H1 (cell line): ENCODE results near the gene CLBA1. TPM values are rescaled to one million over a fixed set of nuclear protein-coding genes. Genes with fewer than 3 reads are reported as not detected.

Source experiments
- CTCF ChIA-PET: fragments of 300-600 bp; sonication (Branson Sonifier 250); formaldehyde crosslinking; loops from one replicate; lab custom pipeline; 2021; ENCODE audit not compliant: partially characterized antibody; lab: Charles Lee
- POLR2A ChIA-PET: fragments of 300-600 bp; sonication (Branson Sonifier 250); formaldehyde crosslinking; loops from one replicate; lab custom pipeline; 2021; ENCODE audit warnings: inconsistent platforms; ENCODE audit not compliant: partially characterized antibody; lab: Charles Lee
- DNase-seq, 2 experiments: peaks; one replicate each; pipeline versions ENCODE4 v3.0.0 to v3.0.0-alpha.2; 2010 to 2022; ENCODE audit warnings: low spot score in 2 of 2, low read depth in 1 of 2, mixed read lengths in 1 of 2
- FAIRE-seq: peaks from 2 replicates; lab custom pipeline; 2011; peaks lifted over from hg19 to GRCh38; lab: Jason Lieb, UNC
- H2AFZ ChIP-seq: 2 replicates; pipeline ENCODE4 v1.8.1; 2012; ENCODE audit warnings: low read length, inconsistent platforms
- H2AK5ac ChIP-seq: 2 replicates; pipeline ENCODE4 v1.6.1; 2013; ENCODE audit warnings: low read depth, low read length
- H2BK120ac ChIP-seq: replicated peaks from 2 replicates; pipeline ENCODE3; 2013; ENCODE audit warnings: low read depth, low read length, inconsistent platforms
- H2BK12ac ChIP-seq: 2 replicates; pipeline ENCODE4 v1.6.1; 2013; ENCODE audit warnings: low read depth, low read length
- H2BK15ac ChIP-seq: 2 replicates; pipeline ENCODE4 v1.6.1; 2013; ENCODE audit warnings: low read length
- H2BK20ac ChIP-seq: 2 replicates; pipeline ENCODE4 v1.6.1; 2013; ENCODE audit warnings: low read length
- H2BK5ac ChIP-seq: 2 replicates; pipeline ENCODE4 v1.6.1; 2013; ENCODE audit warnings: low read depth, low read length
- H3K14ac ChIP-seq: 2 replicates; pipeline ENCODE4 v1.6.1; 2013; ENCODE audit warnings: inconsistent platforms; ENCODE audit not compliant: insufficient read length
- H3K18ac ChIP-seq: 2 replicates; pipeline ENCODE4 v1.6.1; 2013; ENCODE audit warnings: low read length; ENCODE audit errors: extremely low read depth
- H3K23ac ChIP-seq: 2 replicates; pipeline ENCODE4 v1.6.1; 2013; ENCODE audit warnings: inconsistent platforms; ENCODE audit not compliant: insufficient read length
- H3K23me2 ChIP-seq: 2 replicates; pipeline ENCODE4 v1.6.1; 2013; ENCODE audit warnings: low read depth, low read length
- H3K27ac ChIP-seq: 2 replicates; pipeline ENCODE4 v1.6.1; 2011; ENCODE audit warnings: low read depth, low read length, inconsistent platforms
- H3K27me3 ChIP-seq, 4 experiments: replicated peaks in 1 of 4; 1 replicate in 1 of 4; 2 replicates in 3 of 4; pipeline versions ENCODE4 v1.6.1 to v1.8.1; 2011 to 2013; ENCODE audit warnings: low read length in 3 of 4, mild to moderate bottlenecking in 3 of 4, inconsistent platforms in 2 of 4, mixed read lengths in 2 of 4, moderate library complexity in 1 of 4; ENCODE audit not compliant: control insufficient read depth in 3 of 4, insufficient read depth in 3 of 4; ENCODE audit errors: extremely low read depth in 1 of 4
- H3K36me3 ChIP-seq, 4 experiments: 2 replicates each; pipeline versions ENCODE4 v1.6.1 to v1.8.1; 2011 to 2013; ENCODE audit warnings: mild to moderate bottlenecking in 4 of 4, low read length in 3 of 4, moderate library complexity in 2 of 4, control low read depth in 1 of 4, inconsistent platforms in 1 of 4; ENCODE audit not compliant: insufficient read depth in 4 of 4, control insufficient read depth in 2 of 4
- H3K4ac ChIP-seq: replicated peaks from 2 replicates; pipeline ENCODE3; 2013; ENCODE audit warnings: low read length, low read depth, mixed read lengths, inconsistent platforms; ENCODE audit not compliant: insufficient read length
- H3K4me1 ChIP-seq, 4 experiments: replicated peaks in 1 of 4; 1 replicate in 1 of 4; 2 replicates in 3 of 4; pipeline versions ENCODE4 v1.6.1 to v1.8.1; 2011 to 2013; ENCODE audit warnings: low read length in 3 of 4, inconsistent platforms in 2 of 4, mixed read lengths in 1 of 4; ENCODE audit not compliant: insufficient read depth in 4 of 4, control insufficient read depth in 3 of 4
- H3K4me2 ChIP-seq, 2 experiments: 2 replicates each; pipeline versions ENCODE4 v1.6.1 to v1.8.1; 2011 to 2013; ENCODE audit warnings: low read depth in 2 of 2, low read length in 2 of 2, control low read depth in 1 of 2, inconsistent platforms in 1 of 2, mild to moderate bottlenecking in 1 of 2; ENCODE audit not compliant: insufficient read depth in 1 of 2
- H3K4me3 ChIP-seq, 4 experiments: fragments of 200-600, 300-600 bp in 1 of 4; sonication (generic), shearing (Covaris generic), sonication (Bioruptor Twin) in 1 of 4; 2 replicates each; pipeline versions ENCODE4 v1.5.1 to v1.8.1; 2011 to 2016; ENCODE audit warnings: low read length in 4 of 4, low read depth in 3 of 4, control low read depth in 2 of 4, inconsistent platforms in 2 of 4, mild to moderate bottlenecking in 2 of 4, mixed read lengths in 1 of 4, moderate library complexity in 1 of 4; ENCODE audit not compliant: insufficient read depth in 2 of 4; ENCODE audit errors: extremely low read depth in 1 of 4
- H3K56ac ChIP-seq: replicated peaks from 2 replicates; pipeline ENCODE3; 2013; ENCODE audit warnings: low read depth, mild to moderate bottlenecking, mixed read lengths, low read length, inconsistent platforms; ENCODE audit not compliant: insufficient read length
- H3K79me1 ChIP-seq: 2 replicates; pipeline ENCODE4 v1.6.1; 2013; ENCODE audit warnings: low read depth, low read length, control low read depth
- H3K79me2 ChIP-seq, 2 experiments: 2 replicates each; pipeline versions ENCODE4 v1.6.1 to v1.8.1; 2012 to 2013; ENCODE audit warnings: low read length in 2 of 2, mild to moderate bottlenecking in 2 of 2, inconsistent platforms in 1 of 2; ENCODE audit not compliant: insufficient read depth in 2 of 2, control insufficient read depth in 1 of 2
- H3K9ac ChIP-seq, 4 experiments: replicated peaks in 1 of 4; 1 replicate in 1 of 4; 2 replicates in 3 of 4; pipeline versions ENCODE4 v1.6.1 to v1.8.1; 2011 to 2013; ENCODE audit warnings: low read depth in 3 of 4, low read length in 3 of 4, control low read depth in 2 of 4, mild to moderate bottlenecking in 2 of 4, moderate library complexity in 2 of 4, inconsistent platforms in 1 of 4; ENCODE audit errors: extremely low read depth in 1 of 4
- H3K9me3 ChIP-seq, 2 experiments: 2 replicates each; pipeline versions ENCODE4 v1.6.1 to v1.8.1; 2012 to 2013; ENCODE audit warnings: mild to moderate bottlenecking in 2 of 2, moderate library complexity in 2 of 2, control low read depth in 1 of 2, inconsistent platforms in 1 of 2, low read depth in 1 of 2, low read length in 1 of 2, mixed read lengths in 1 of 2; ENCODE audit not compliant: insufficient read depth in 2 of 2
- H4K20me1 ChIP-seq, 2 experiments: replicated peaks in 1 of 2; 2 replicates each; pipeline versions ENCODE3 to v1.8.1; 2011 to 2013; ENCODE audit warnings: inconsistent platforms in 2 of 2, low read length in 2 of 2, mild to moderate bottlenecking in 1 of 2; ENCODE audit not compliant: insufficient read depth in 2 of 2, control insufficient read depth in 1 of 2
- H4K5ac ChIP-seq: 2 replicates; pipeline ENCODE4 v1.6.1; 2013; ENCODE audit warnings: low read length, low read depth, mixed read lengths, inconsistent platforms; ENCODE audit not compliant: insufficient read length
- H4K8ac ChIP-seq: 2 replicates; pipeline ENCODE4 v1.8.0; 2013; ENCODE audit warnings: mild to moderate bottlenecking, moderate library complexity, low read length, inconsistent platforms; ENCODE audit not compliant: insufficient read depth; ENCODE audit errors: extremely low read depth
- H4K91ac ChIP-seq: replicated peaks from 2 replicates; pipeline ENCODE3; 2013; ENCODE audit warnings: low read length, mixed read lengths, inconsistent platforms; ENCODE audit not compliant: insufficient read length
- BCL11A ChIP-seq, 2 experiments: IDR thresholded peaks; one replicate each; pipeline ENCODE4 v1.6.1; 2011; ENCODE audit warnings: low read depth in 2 of 2, low read length in 2 of 2, mild to moderate bottlenecking in 2 of 2
- BRCA1 ChIP-seq: IDR thresholded peaks from 2 replicates; pipeline ENCODE4 v1.6.1; 2012; ENCODE audit warnings: low read depth, low read length, improper control_type of control experiment
- CHD1 ChIP-seq: IDR thresholded peaks from 2 replicates; pipeline ENCODE4 v1.6.1; 2012; ENCODE audit warnings: low read depth, low read length, improper control_type of control experiment
- CHD2 ChIP-seq: IDR thresholded peaks from 2 replicates; pipeline ENCODE4 v1.6.1; 2012; ENCODE audit warnings: low read length, improper control_type of control experiment
- EP300 ChIP-seq, 2 experiments: IDR thresholded peaks; 1 replicate in 1 of 2; 2 replicates in 1 of 2; pipeline ENCODE4 v1.6.1; 2011 to 2012; ENCODE audit warnings: low read depth in 2 of 2, low read length in 2 of 2, mild to moderate bottlenecking in 2 of 2, borderline replicate concordance in 1 of 2, inconsistent platforms in 1 of 2, moderate library complexity in 1 of 2
- GTF2F1 ChIP-seq: IDR thresholded peaks from 2 replicates; pipeline ENCODE4 v1.6.1; 2012; ENCODE audit warnings: low read depth, low read length, improper control_type of control experiment, borderline replicate concordance
- JUN ChIP-seq: IDR thresholded peaks from 2 replicates; pipeline ENCODE4 v1.6.1; 2011; ENCODE audit warnings: low read depth, mild to moderate bottlenecking, improper control_type of control experiment, low read length
- KDM5A ChIP-seq: fragments of 200-600 bp; IDR thresholded peaks from 2 replicates; pipeline ENCODE4 v1.7.1; 2012; ENCODE audit warnings: mild to moderate bottlenecking, low read length, inconsistent platforms, mixed read lengths
- RNF2 ChIP-seq: fragments of 200-900, 300-1000 bp; sonication (generic); IDR thresholded peaks from 2 replicates; pipeline ENCODE4 v1.7.1; 2016; ENCODE audit warnings: borderline replicate concordance, low read depth, mild to moderate bottlenecking, antibody characterized with exemption, low read length; ENCODE audit not compliant: poor library complexity, severe bottlenecking; ENCODE audit errors: missing control alignments
- SP1 ChIP-seq: IDR thresholded peaks from 2 replicates; pipeline ENCODE4 v1.6.1; 2011; ENCODE audit warnings: low read depth, low read length
- TAF7 ChIP-seq: optimal IDR thresholded peaks from 2 replicates; pipeline ENCODE3; 2011; ENCODE audit warnings: low read depth, mild to moderate bottlenecking, inconsistent platforms, low read length, moderate library complexity, borderline replicate concordance
- TBP ChIP-seq: IDR thresholded peaks from 2 replicates; pipeline ENCODE4 v1.6.1; 2011; ENCODE audit warnings: low read depth, low read length, improper control_type of control experiment
- WGBS, 2 experiments: shearing (Covaris generic) in 1 of 2; methylation state at CpG; one replicate each; pipeline versions ENCODE4 v1.1.6 to v1.1.7; 2013 to 2015; ENCODE audit warnings: low lambda C conversion rate in 2 of 2, mixed read lengths in 2 of 2, inconsistent platforms in 1 of 2, low coverage in 1 of 2, missing lambda C conversion rate in 1 of 2; ENCODE audit not compliant: insufficient replicate concordance in 2 of 2, insufficient coverage in 1 of 2, insufficient read length in 1 of 2; ENCODE audit errors: extremely low coverage in 1 of 2, missing lambda C conversion rate in 1 of 2; 5-methylcytosine and 5-hydroxymethylcytosine counted together
- polyA plus RNA-seq, 7 experiments: library from polyadenylated mRNA; depleted of rRNA in 3 of 7; stranded (reverse) in 5 of 7; unstranded in 2 of 7; fragments of >200 nt in 5 of 7; fragments of 200-250 nt in 2 of 7; gene quantifications; 1 replicate in 5 of 7; 2 replicates in 1 of 7; 4 replicates in 1 of 7; pipeline versions ENCODE4 v1.2.1 to v1.2.3, GENCODE V29; 2011 to 2013; ENCODE audit warnings: missing spikeins in 2 of 7, mixed read lengths in 2 of 7
- total RNA-seq: library from RNA; stranded (reverse); fragmentation: NEBNext Ultra II Directional; extraction: Animal tissue kit (Norgen Biotek cat#: 25700); gene quantifications from 2 replicates; pipeline ENCODE4 v1.2.1, GENCODE V29; 2021

Gene CLBA1
- total and polyA plus RNA-seq, 2 of the 8 experiments (the other 6 are each of a cell fraction or from before 2014, with no cell fraction given), result 1.6 to 2.4 TPM

GRCh38 chr14:105006831-105007592, 21.4 kb downstream of the CLBA1 start:
- H4K20me1 ChIP-seq, result peaks cover 18 to 33% of the 10 kb centered on the region in 2 experiments
- peaks cover 0 to 2% (median 0%) of the 10 kb centered on the region in 4 experiments; a peak in 1 of 7 replicates for H3K4me1 ChIP-seq
- no peak overlapping the region for H4K5ac ChIP-seq
- no peak for FAIRE-seq
- H3K18ac ChIP-seq, result no peak overlapping the region
- no peaks in the 10 kb centered on the region for H3K23me2 ChIP-seq
- no peaks in the 10 kb centered on the region for H3K27me3 ChIP-seq
- WGBS, 2 experiments, result 93% methylated on average over 21 of the region's 21 CpGs; no CpG with 5 or more reads in 1 of the 2 experiments
- no peak overlapping the region for H2BK5ac ChIP-seq
- H3K23ac ChIP-seq, result no peak overlapping the region
- no peak overlapping the region for H2BK120ac ChIP-seq
- no peak overlapping the region for H3K56ac ChIP-seq
- CTCF ChIA-PET, result interaction anchor here (1.2 to 2.0 kb wide), 3 partner anchors 11 to 39 kb away, joined by 4 to 5 read pairs (median 4); no protein-coding TSS in a partner anchor
- H2AFZ ChIP-seq, result no peak overlapping the region
- no peak overlapping the region for H2AK5ac ChIP-seq
- H2BK15ac ChIP-seq, result no peak overlapping the region
- no peaks in the 10 kb centered on the region for H3K9me3 ChIP-seq
- H4K91ac ChIP-seq, result no peak overlapping the region
- H3K27ac ChIP-seq, result no peak overlapping the region
- H2BK20ac ChIP-seq, result no peak overlapping the region
- DNase-seq, result no peak
- H3K79me2 ChIP-seq, result peaks cover 3 to 19% of the 10 kb centered on the region in 2 experiments; a peak in 3 of 4 replicates
- POLR2A ChIA-PET, result interaction anchor here (1.0 to 2.7 kb wide), 6 partner anchors 9 to 21 kb away, joined by 3 to 10 read pairs (median 5); partner anchors contain the start of genes CDCA4 and CLBA1
- no peak overlapping the region for H3K4me2 ChIP-seq
- no peak overlapping the region for H3K14ac ChIP-seq
- H3K4ac ChIP-seq, result no peak overlapping the region
- H3K4me3 ChIP-seq, result no peak overlapping the region
- no peak overlapping the region for H2BK12ac ChIP-seq
- H3K36me3 ChIP-seq, result peaks cover 12 to 35% (median 25%) of the 10 kb centered on the region in 4 experiments; a peak in 7 of 8 replicates
- peaks cover 3% of the 10 kb centered on the region; the same call in 1 of the 2 replicates for H3K79me1 ChIP-seq
- no peak overlapping the region for H3K9ac ChIP-seq
- H4K8ac ChIP-seq, result no peak overlapping the region; the same call in 1 of the 2 replicates
- TF ChIP-seq EP300 (IDR thresholded peaks at IDR 0.05; ENCODE audit: borderline replicate concordance in 1 of 2, low read depth in 2 of 2, low read length in 2 of 2), result no peak
- TF ChIP-seq TBP, result no peak
- no peak for TF ChIP-seq CHD2
- no peak for TF ChIP-seq SP1
- no peak for TF ChIP-seq TAF7
- no peak for TF ChIP-seq KDM5A
- no peak for TF ChIP-seq GTF2F1
- TF ChIP-seq BCL11A (IDR thresholded peaks at IDR 0.05; ENCODE audit: low read depth in 2 of 2, low read length in 2 of 2), result no peak
- TF ChIP-seq BRCA1, result no peak
- no peak for TF ChIP-seq CHD1
- TF ChIP-seq RNF2, result no peak
- TF ChIP-seq JUN, result no peak
